Measurements from ENCODE around the gene PLSCR5.

The PLSCR5 gene

GRCh38 chr3:146585156-146585555, 20.0 kb downstream of the PLSCR5 start:
- DNase-seq (ENCODE audit: low read depth, low spot score): no peak

- peak; percentile 77 for DNase-seq (ENCODE audit: low read depth, low spot score)
Measured at GRCh38 chr3:146581951-146582467, 23.1 kb downstream of the PLSCR5 start.

- DNase-seq (ENCODE audit: low read depth, low spot score): no peak
Measured at GRCh38 chr3:146581080-146581601, 24.0 kb downstream of the PLSCR5 start.

- DNase-seq (ENCODE audit: low read depth, low spot score): no peak
Measured at GRCh38 chr3:146577662-146578061, 27.5 kb downstream of the PLSCR5 start.

GRCh38 chr3:146575636-146576035, 29.5 kb downstream of the PLSCR5 start:
- DNase-seq (ENCODE audit: low read depth, low spot score): no peak

GRCh38 chr3:146574173-146574572, 31.0 kb downstream of the PLSCR5 start:
- no peak for DNase-seq (ENCODE audit: low read depth, low spot score)

- no peak for DNase-seq (ENCODE audit: low read depth, low spot score)
Measured at GRCh38 chr3:146569314-146569713, 35.8 kb downstream of the PLSCR5 start.

GRCh38 chr3:146566138-146566537, 39.0 kb downstream of the PLSCR5 start:
- no peak for DNase-seq (ENCODE audit: low read depth, low spot score)

- DNase-seq (ENCODE audit: low read depth, low spot score): no peak
Measured at GRCh38 chr3:146561879-146562278, 43.3 kb downstream of the PLSCR5 start.

GRCh38 chr3:146561463-146561862, 43.7 kb downstream of the PLSCR5 start:
- no peak for DNase-seq (ENCODE audit: low read depth, low spot score)

GRCh38 chr3:146560678-146561077, 44.5 kb downstream of the PLSCR5 start:
- DNase-seq (ENCODE audit: low read depth, low spot score): no peak

GRCh38 chr3:146559388-146559787, 45.8 kb downstream of the PLSCR5 start:
- DNase-seq (ENCODE audit: low read depth, low spot score): no peak

- no peak for DNase-seq (ENCODE audit: low read depth, low spot score)
Measured at GRCh38 chr3:146558781-146559180, 46.4 kb downstream of the PLSCR5 start.

- DNase-seq (ENCODE audit: low read depth, low spot score): no peak
Measured at GRCh38 chr3:146557745-146558144, 47.4 kb downstream of the PLSCR5 start.

GRCh38 chr3:146555311-146555710, 49.8 kb downstream of the PLSCR5 start:
- DNase-seq (ENCODE audit: low read depth, low spot score): no peak

- no peak for DNase-seq (ENCODE audit: low read depth, low spot score)
Measured at GRCh38 chr3:146554151-146554760, 50.9 kb downstream of the PLSCR5 start.

GRCh38 chr3:146550743-146551510, 54.2 kb downstream of the PLSCR5 start:
- no peak for DNase-seq (ENCODE audit: low read depth, low spot score)

GRCh38 chr3:146550070-146550615, 55.0 kb downstream of the PLSCR5 start:
- DNase-seq (ENCODE audit: low read depth, low spot score): no peak

GRCh38 chr3:146547235-146547835, 57.8 kb downstream of the PLSCR5 start:
- no peak for DNase-seq (ENCODE audit: low read depth, low spot score)

GRCh38 chr3:146546366-146546965, 58.7 kb downstream of the PLSCR5 start:
- no peak for DNase-seq (ENCODE audit: low read depth, low spot score)

- DNase-seq (ENCODE audit: low read depth, low spot score): no peak
Measured at GRCh38 chr3:146544929-146545528, 60.1 kb downstream of the PLSCR5 start.
